DND-41 (cell line): Measurements from ENCODE around the gene UBE2V1.

Experiments
- ATAC-seq: fragments of 200-7000 bp; cut with Tn5 transposase; 3 replicates; pipeline ENCODE4 v1.9.1; 2021; ENCODE audit warnings: low read depth; ENCODE audit not compliant: insufficient read depth
- DNase-seq: peaks from one replicate; pipeline ENCODE4 v3.0.0-alpha.2; 2020
- H2AFZ ChIP-seq: 2 replicates; pipeline ENCODE4 v1.6.0; 2012; ENCODE audit warnings: low read depth, low read length
- H3K27ac ChIP-seq: 2 replicates; pipeline ENCODE4 v1.5.1; 2012; ENCODE audit warnings: low read length, inconsistent platforms
- H3K27me3 ChIP-seq: fragments of 200-600 bp; sonication (generic); 2 replicates; pipeline ENCODE4 v1.6.0; 2012; ENCODE audit warnings: low read length, mild to moderate bottlenecking, inconsistent platforms; ENCODE audit not compliant: insufficient read depth, poor library complexity
- H3K36me3 ChIP-seq: 2 replicates; pipeline ENCODE4 v1.5.1; 2012; ENCODE audit warnings: low read length, inconsistent platforms; ENCODE audit not compliant: insufficient read depth
- H3K4me1 ChIP-seq: 2 replicates; pipeline ENCODE4 v1.5.1; 2012; ENCODE audit warnings: mild to moderate bottlenecking, low read length; ENCODE audit not compliant: insufficient read depth
- H3K4me2 ChIP-seq: 2 replicates; pipeline ENCODE4 v1.6.0; 2012; ENCODE audit warnings: mild to moderate bottlenecking, moderate library complexity, low read length, inconsistent platforms; ENCODE audit not compliant: insufficient read depth
- H3K4me3 ChIP-seq, 2 experiments: fragments of 200-600 bp in 1 of 2; shearing (Covaris generic) in 1 of 2; 2 replicates each; pipeline ENCODE4 v1.5.1; 2012 to 2016; ENCODE audit warnings: inconsistent platforms in 2 of 2, low read length in 2 of 2, mild to moderate bottlenecking in 2 of 2, low read depth in 1 of 2, moderate library complexity in 1 of 2
- H3K79me2 ChIP-seq: 2 replicates; pipeline ENCODE4 v1.6.0; 2012; ENCODE audit warnings: low read length, inconsistent platforms; ENCODE audit not compliant: insufficient read depth
- H3K9ac ChIP-seq: 2 replicates; pipeline ENCODE4 v1.6.0; 2012; ENCODE audit warnings: low read depth, mild to moderate bottlenecking, inconsistent platforms, low read length, moderate library complexity
- H3K9me3 ChIP-seq: 2 replicates; pipeline ENCODE4 v1.5.1; 2012; ENCODE audit warnings: low read length, moderate library complexity, mild to moderate bottlenecking, inconsistent platforms; ENCODE audit not compliant: insufficient read depth, severe bottlenecking
- H4K20me1 ChIP-seq: 2 replicates; pipeline ENCODE4 v1.6.0; 2012; ENCODE audit warnings: low read length; ENCODE audit not compliant: insufficient read depth
- EZH2 ChIP-seq: IDR thresholded peaks from 3 replicates; pipeline ENCODE4 v1.6.1; 2012; ENCODE audit warnings: borderline replicate concordance, low read depth, mild to moderate bottlenecking, moderate library complexity, low read length, inconsistent platforms; ENCODE audit not compliant: severe bottlenecking
- TF ChIP-seq, protein P1 (sequence below): IDR thresholded peaks from 2 replicates; pipeline ENCODE4 v1.5.1; 2012; ENCODE audit warnings: borderline replicate concordance, low read length, moderate library complexity, mild to moderate bottlenecking; ENCODE audit not compliant: poor library complexity, severe bottlenecking; ENCODE audit errors: extremely low read depth

The UBE2V1 gene

DNA sequence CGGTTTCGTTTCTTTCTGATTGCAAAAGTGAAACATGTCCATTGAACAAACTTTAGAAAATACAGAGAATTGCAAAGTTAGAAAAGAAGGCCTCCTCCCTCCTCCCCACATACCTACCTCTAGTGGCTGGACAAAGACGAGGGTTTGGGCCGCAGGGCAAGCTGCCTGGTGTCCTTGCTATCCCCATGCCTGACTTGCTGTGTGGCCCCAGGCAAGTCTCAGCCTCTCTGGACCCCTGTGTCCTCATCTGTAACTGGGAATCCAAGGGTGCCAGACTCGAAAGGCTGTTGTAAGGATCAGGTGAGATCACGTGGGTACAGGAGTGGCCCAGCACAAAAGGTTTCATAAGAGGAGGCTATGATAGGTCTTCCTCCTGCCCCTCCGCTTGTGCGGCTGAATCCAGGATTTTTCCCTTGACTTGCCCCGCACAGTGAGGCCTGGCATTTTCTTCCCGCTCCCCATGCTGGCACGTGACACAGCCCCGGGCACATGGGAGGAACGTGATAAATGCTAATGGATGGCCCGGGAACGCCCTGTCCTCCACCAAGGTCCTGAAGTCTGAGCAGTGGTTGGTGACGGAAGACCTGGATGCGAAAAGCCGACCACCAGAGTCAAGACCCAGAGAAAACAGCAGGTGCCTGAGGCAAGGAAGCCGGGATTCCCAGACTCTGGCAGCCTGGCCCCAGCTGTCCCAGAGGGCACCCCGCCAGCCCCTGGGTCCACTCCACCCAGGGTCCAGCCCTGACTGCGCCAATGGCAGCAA lies 55.8 kb downstream of the UBE2V1 start:
- ATAC-seq = no peak
- TF ChIP-seq, protein P1, sequence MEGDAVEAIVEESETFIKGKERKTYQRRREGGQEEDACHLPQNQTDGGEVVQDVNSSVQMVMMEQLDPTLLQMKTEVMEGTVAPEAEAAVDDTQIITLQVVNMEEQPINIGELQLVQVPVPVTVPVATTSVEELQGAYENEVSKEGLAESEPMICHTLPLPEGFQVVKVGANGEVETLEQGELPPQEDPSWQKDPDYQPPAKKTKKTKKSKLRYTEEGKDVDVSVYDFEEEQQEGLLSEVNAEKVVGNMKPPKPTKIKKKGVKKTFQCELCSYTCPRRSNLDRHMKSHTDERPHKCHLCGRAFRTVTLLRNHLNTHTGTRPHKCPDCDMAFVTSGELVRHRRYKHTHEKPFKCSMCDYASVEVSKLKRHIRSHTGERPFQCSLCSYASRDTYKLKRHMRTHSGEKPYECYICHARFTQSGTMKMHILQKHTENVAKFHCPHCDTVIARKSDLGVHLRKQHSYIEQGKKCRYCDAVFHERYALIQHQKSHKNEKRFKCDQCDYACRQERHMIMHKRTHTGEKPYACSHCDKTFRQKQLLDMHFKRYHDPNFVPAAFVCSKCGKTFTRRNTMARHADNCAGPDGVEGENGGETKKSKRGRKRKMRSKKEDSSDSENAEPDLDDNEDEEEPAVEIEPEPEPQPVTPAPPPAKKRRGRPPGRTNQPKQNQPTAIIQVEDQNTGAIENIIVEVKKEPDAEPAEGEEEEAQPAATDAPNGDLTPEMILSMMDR = no peak
- no peak for TF ChIP-seq EZH2
- no peak for DNase-seq
- Histone ChIP-seq H3K36me3 (no peaks in the 10 kb centered on the region), H3K9me3 (no peaks in the 10 kb centered on the region), H3K27me3 (peaks cover 2% of the 10 kb centered on the region), H3K4me3 (no peak overlapping the region), H3K4me2 (no peak overlapping the region), H3K4me1 (no peaks in the 10 kb centered on the region), H4K20me1 (peaks cover 4% of the 10 kb centered on the region; the same call in 1 of the 2 replicates), H3K27ac (no peak overlapping the region), H3K9ac (no peak overlapping the region), H2AFZ (no peak overlapping the region), H3K79me2 (no peaks in the 10 kb centered on the region)

DNA sequence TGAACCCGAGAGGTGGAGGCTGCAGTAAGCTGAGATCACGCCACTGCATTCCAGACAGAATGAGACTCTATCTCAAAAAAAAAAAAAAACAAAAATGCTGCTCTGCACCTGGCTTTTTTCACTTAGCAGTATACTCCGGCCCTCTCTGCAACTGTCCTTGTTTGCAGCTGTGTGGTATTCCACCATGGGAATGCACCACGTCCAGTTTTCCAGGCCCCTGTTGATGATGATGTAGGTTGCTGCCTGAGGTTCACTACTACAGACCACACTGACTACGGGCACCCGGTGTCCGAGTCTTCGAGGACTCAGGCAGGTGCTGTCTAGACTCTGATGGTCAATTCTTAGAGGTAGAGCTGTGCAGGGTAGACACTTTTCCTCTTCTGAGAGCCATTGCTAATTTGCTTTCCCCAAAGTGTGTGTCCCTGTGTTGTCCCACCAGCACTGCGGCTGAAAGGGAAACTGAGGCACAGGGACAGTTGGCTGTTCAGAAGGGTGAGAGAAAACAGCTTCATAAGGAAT lies 56.5 kb downstream of the UBE2V1 start:
- no peak overlapping the region for H3K27ac ChIP-seq
- no peaks in the 10 kb centered on the region for H3K79me2 ChIP-seq
- H3K9me3 ChIP-seq = no peaks in the 10 kb centered on the region
- TF ChIP-seq, protein P1 = no peak
- no peak for TF ChIP-seq EZH2
- no peak overlapping the region for H3K4me3 ChIP-seq
- no peak for ATAC-seq
- no peaks in the 10 kb centered on the region for H3K4me1 ChIP-seq
- no peak overlapping the region for H3K4me2 ChIP-seq
- DNase-seq = no peak
- no peak overlapping the region for H2AFZ ChIP-seq
- no peak overlapping the region for H3K9ac ChIP-seq
- H3K27me3 ChIP-seq = peaks cover 2% of the 10 kb centered on the region
- no peaks in the 10 kb centered on the region for H3K36me3 ChIP-seq
- peaks cover 4% of the 10 kb centered on the region; the same call in 1 of the 2 replicates for H4K20me1 ChIP-seq

DNA sequence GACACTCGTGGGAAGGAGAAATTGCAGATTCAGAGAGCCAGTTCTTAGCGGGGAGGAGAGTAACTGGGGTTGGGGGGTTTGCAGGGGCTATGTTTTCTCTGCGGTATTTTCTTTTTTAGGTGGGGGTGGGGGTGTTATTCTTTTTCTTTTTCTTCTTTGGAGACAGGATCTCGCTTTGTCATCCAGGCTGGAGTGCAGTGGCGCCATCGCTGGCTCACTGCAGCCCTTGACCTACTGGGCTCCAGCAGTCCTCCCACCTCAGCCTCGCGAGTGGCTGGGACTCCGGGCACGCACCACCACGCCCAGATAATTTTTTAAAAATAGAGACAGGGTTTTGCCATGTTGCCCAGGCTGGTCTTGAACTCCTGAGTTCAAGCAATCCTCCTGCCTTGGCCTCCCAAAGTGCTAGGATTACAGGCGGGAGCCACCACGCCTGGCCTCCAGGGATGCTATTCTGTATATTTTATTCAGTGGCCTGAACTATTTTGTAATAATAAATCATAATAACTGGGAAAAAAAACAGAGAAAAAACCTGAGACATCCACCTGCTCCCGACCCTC lies 57.3 kb downstream of the UBE2V1 start:
- Histone ChIP-seq H3K27me3 (peaks cover 2% of the 10 kb centered on the region), H3K4me1 (no peaks in the 10 kb centered on the region), H3K4me3 (no peak overlapping the region), H3K79me2 (no peaks in the 10 kb centered on the region), H3K4me2 (no peak overlapping the region), H4K20me1 (peaks cover 4% of the 10 kb centered on the region; the same call in 1 of the 2 replicates), H3K9ac (no peak overlapping the region), H3K27ac (no peak overlapping the region), H3K9me3 (no peaks in the 10 kb centered on the region), H2AFZ (no peak overlapping the region), H3K36me3 (no peaks in the 10 kb centered on the region)
- no peak for TF ChIP-seq EZH2
- TF ChIP-seq, protein P1 = no peak
- no peak for ATAC-seq
- DNase-seq = no peak
